Upper lobe of right lung (tissue), 1 donor: Measurements from ENCODE around the gene PCMT1. TPM values are rescaled to one million over a fixed set of nuclear protein-coding genes. Genes with fewer than 3 reads are reported as not detected.
"Not testable (repeated sequence)": the region's sequence is repeated elsewhere in the genome, so short reads cannot be mapped to it uniquely, and the experiment has no call there.

Experiments
- ATAC-seq: fragments of 200-7000 bp; cut with Tn5 transposase; one replicate; pipeline ENCODE4 v1.9.1; 2020; ENCODE audit warnings: mild to moderate bottlenecking, moderate library complexity
- DNase-seq: peaks from one replicate; pipeline ENCODE4 v3.0.0-alpha.2; 2020
- H3K27ac ChIP-seq: fragments of 200-600 bp; one replicate; pipeline ENCODE4 v1.8.0; 2022
- H3K27me3 ChIP-seq: fragments of 200-600 bp; one replicate; pipeline ENCODE4 v1.8.0; 2022; ENCODE audit warnings: mild to moderate bottlenecking
- H3K36me3 ChIP-seq: fragments of 200-600 bp; one replicate; pipeline ENCODE4 v1.8.0; 2022
- H3K4me1 ChIP-seq: fragments of 200-600 bp; one replicate; pipeline ENCODE4 v1.8.0; 2022
- H3K4me3 ChIP-seq: fragments of 200-600 bp; one replicate; pipeline ENCODE4 v1.8.0; 2022; ENCODE audit warnings: mild to moderate bottlenecking
- H3K9me3 ChIP-seq: fragments of 200-600 bp; one replicate; pipeline ENCODE4 v1.8.0; 2022
- intact Hi-C: fragments of 100-400 bp; cut with DNase I; formaldehyde crosslinking; loops from one replicate; pipeline ENCODE4 v1.11.0; 2022
- total RNA-seq: library from RNA; stranded (reverse); fragmentation: NEBNext Ultra II Directional; extraction: Animal tissue kit (Norgen Biotek cat#: 25700); gene quantifications from one replicate; pipeline ENCODE4 v1.2.1, GENCODE V29; 2021
- TF ChIP-seq, protein P1 (sequence below): fragments of 200-600 bp; IDR thresholded peaks from one replicate; pipeline ENCODE4 v1.8.0; 2022; ENCODE audit warnings: antibody characterized with exemption
- donor health status: DM: no; HTN: yes; CAD: no; lungs with severe emphysema.

PCMT1 gene
- total RNA-seq, 1 donor from 2014 or later = 69.4 TPM

GRCh38 chr6:149752600-149753373 is 3.2 kb downstream of the PCMT1 start:
- no peaks in the 10 kb centered on the region for H3K36me3 ChIP-seq
- peaks cover 39% of the 10 kb centered on the region for H3K4me1 ChIP-seq
- TF ChIP-seq, protein P1, sequence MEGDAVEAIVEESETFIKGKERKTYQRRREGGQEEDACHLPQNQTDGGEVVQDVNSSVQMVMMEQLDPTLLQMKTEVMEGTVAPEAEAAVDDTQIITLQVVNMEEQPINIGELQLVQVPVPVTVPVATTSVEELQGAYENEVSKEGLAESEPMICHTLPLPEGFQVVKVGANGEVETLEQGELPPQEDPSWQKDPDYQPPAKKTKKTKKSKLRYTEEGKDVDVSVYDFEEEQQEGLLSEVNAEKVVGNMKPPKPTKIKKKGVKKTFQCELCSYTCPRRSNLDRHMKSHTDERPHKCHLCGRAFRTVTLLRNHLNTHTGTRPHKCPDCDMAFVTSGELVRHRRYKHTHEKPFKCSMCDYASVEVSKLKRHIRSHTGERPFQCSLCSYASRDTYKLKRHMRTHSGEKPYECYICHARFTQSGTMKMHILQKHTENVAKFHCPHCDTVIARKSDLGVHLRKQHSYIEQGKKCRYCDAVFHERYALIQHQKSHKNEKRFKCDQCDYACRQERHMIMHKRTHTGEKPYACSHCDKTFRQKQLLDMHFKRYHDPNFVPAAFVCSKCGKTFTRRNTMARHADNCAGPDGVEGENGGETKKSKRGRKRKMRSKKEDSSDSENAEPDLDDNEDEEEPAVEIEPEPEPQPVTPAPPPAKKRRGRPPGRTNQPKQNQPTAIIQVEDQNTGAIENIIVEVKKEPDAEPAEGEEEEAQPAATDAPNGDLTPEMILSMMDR = no peak
- no peak for ATAC-seq
- intact Hi-C loops = no loop called here
- no peak for DNase-seq
- H3K9me3 ChIP-seq = no peaks in the 10 kb centered on the region
- no peak overlapping the region for H3K4me3 ChIP-seq
- H3K27me3 ChIP-seq = no peaks in the 10 kb centered on the region
- peak overlapping the region; percentile 1 for H3K27ac ChIP-seq

DNA sequence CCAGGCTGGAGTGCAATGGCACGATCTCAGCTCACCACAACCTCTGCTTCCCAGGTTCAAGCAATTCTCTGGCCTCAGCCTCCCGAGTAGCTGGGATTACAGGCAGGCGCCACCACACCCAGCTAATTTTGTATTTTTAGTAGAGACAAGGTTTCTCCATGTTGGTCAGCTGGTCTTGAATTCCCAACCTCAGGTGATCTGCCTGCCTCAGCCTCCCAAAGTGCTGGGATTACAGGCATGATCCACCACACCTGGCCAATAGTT is 3.8 kb downstream of the PCMT1 start:
- H3K4me3 ChIP-seq, ATAC-seq, H3K27me3 ChIP-seq, H3K9me3 ChIP-seq, H3K36me3 ChIP-seq, intact Hi-C loops, DNase-seq: not testable (repeated sequence)
- H3K27ac ChIP-seq = peak overlapping the region; percentile 1
- H3K4me1 ChIP-seq = peaks cover 39% of the 10 kb centered on the region

- Histone ChIP-seq H3K9me3 (no peaks in the 10 kb centered on the region), H3K27me3 (no peaks in the 10 kb centered on the region), H3K4me1 (peaks cover 39% of the 10 kb centered on the region), H3K36me3 (no peaks in the 10 kb centered on the region), H3K4me3 (no peak overlapping the region), H3K27ac (no peak overlapping the region)
- TF ChIP-seq, protein P1 = no peak
- ATAC-seq (no peak), DNase-seq (no peak)
- intact Hi-C loops = no loop called here
These were observed 5.0 kb downstream of the PCMT1 start for GRCh38 chr6:149754548-149754947.

GRCh38 chr6:149755300-149756260 is 6.0 kb downstream of the PCMT1 start:
- no peak for DNase-seq
- Histone ChIP-seq H3K4me3 (no peak overlapping the region), H3K9me3 (no peaks in the 10 kb centered on the region), H3K27me3 (no peaks in the 10 kb centered on the region), H3K36me3 (peaks cover 7% of the 10 kb centered on the region), H3K4me1 (peaks cover 35% of the 10 kb centered on the region), H3K27ac (no peak overlapping the region)
- peak; percentile 59 for ATAC-seq
- TF ChIP-seq, protein P1 = no peak
- intact Hi-C loops = no loop called here

- Histone ChIP-seq H3K27ac (no peak overlapping the region), H3K9me3 (no peaks in the 10 kb centered on the region), H3K4me1 (peaks cover 28% of the 10 kb centered on the region), H3K4me3 (no peak overlapping the region), H3K27me3 (no peaks in the 10 kb centered on the region), H3K36me3 (peaks cover 12% of the 10 kb centered on the region)
- intact Hi-C loops = no loop called here
- DNase-seq (no peak), ATAC-seq (no peak)
- TF ChIP-seq, protein P1 = no peak
These were observed 6.7 kb downstream of the PCMT1 start for GRCh38 chr6:149756261-149756636.

GRCh38 chr6:149761438-149761837 is 11.9 kb downstream of the PCMT1 start:
- peak; percentile 48 for ATAC-seq
- no peaks in the 10 kb centered on the region for H3K27me3 ChIP-seq
- no peak overlapping the region for H3K27ac ChIP-seq
- no peak overlapping the region for H3K4me3 ChIP-seq
- TF ChIP-seq, protein P1 = no peak
- H3K36me3 ChIP-seq = peaks cover 12% of the 10 kb centered on the region
- no peak for DNase-seq
- intact Hi-C loops = no loop called here
- H3K4me1 ChIP-seq = no peaks in the 10 kb centered on the region
- no peaks in the 10 kb centered on the region for H3K9me3 ChIP-seq
